Breast epithelium (tissue), 3 donors: ENCODE measurements around the gene SYT9.

Experiments
- CTCF ChIP-seq, 3 donors: fragments of 450-650 bp; IDR thresholded peaks; one replicate each; pipeline ENCODE4 v1.5.1; 2016 to 2017; ENCODE audit warnings: antibody characterized with exemption in 3 of 3, mild to moderate bottlenecking in 3 of 3, moderate library complexity in 3 of 3
- POLR2A ChIP-seq: fragments of 450-650 bp; IDR thresholded peaks from one replicate; pipeline ENCODE4 v1.6.1; 2016; ENCODE audit warnings: antibody characterized with exemption, mild to moderate bottlenecking, moderate library complexity

- no peak for TF ChIP-seq POLR2A
- no peak for TF ChIP-seq CTCF (IDR thresholded peaks at IDR 0.05)
These were observed 219.4 kb downstream of the SYT9 start for GRCh38 chr11:7471071-7471470.
